HEK293 (cell line): ENCODE measurements around the gene C17orf58.
"Not testable (repeated sequence)": the region's sequence is repeated elsewhere in the genome, so short reads cannot be mapped to it uniquely, and the experiment has no call there.

Source experiments
- CTCF ChIA-PET: fragments of 350-600 bp; formaldehyde crosslinking; extraction: SDS; loops from one replicate; lab custom pipeline; 2021; ENCODE audit warnings: antibody characterized with exemption; lab: Yijun Ruan, JAX
- POLR2A ChIA-PET: fragments of 300-600 bp; formaldehyde crosslinking; extraction: SDS; loops from one replicate; lab custom pipeline; 2020; ENCODE audit warnings: antibody characterized with exemption, inconsistent platforms; lab: Yijun Ruan, JAX
- H3K27ac ChIP-seq: fragments of 200-500 bp; sonication (Bioruptor generic); 2 replicates; pipeline ENCODE4 v1.5.1; 2014; ENCODE audit warnings: low read depth, low read length, control low read depth, inconsistent platforms; ENCODE audit errors: extremely low read depth
- H3K36me3 ChIP-seq, 2 experiments: fragments of 200-500 bp in 1 of 2; sonication (Bioruptor generic) in 1 of 2; 1 replicate in 1 of 2; 2 replicates in 1 of 2; pipeline ENCODE4 v1.5.1; 2014 to 2017; ENCODE audit warnings: inconsistent platforms in 2 of 2, low read length in 2 of 2; ENCODE audit not compliant: control insufficient read depth in 2 of 2, insufficient read depth in 1 of 2
- H3K4me1 ChIP-seq: fragments of 200-500 bp; sonication (Bioruptor generic); 2 replicates; pipeline ENCODE4 v1.5.1; 2014; ENCODE audit warnings: mild to moderate bottlenecking, low read length, inconsistent platforms; ENCODE audit not compliant: control insufficient read depth, insufficient read depth
- H3K4me3 ChIP-seq: 2 replicates; pipeline ENCODE4 v1.5.1; 2011; ENCODE audit warnings: low read depth, mild to moderate bottlenecking, control low read depth, low read length, moderate library complexity
- H3K9me3 ChIP-seq: fragments of 200-500 bp; sonication (Bioruptor generic); 2 replicates; pipeline ENCODE4 v1.5.1; 2014; ENCODE audit warnings: low read depth, low read length, inconsistent platforms; ENCODE audit not compliant: control insufficient read depth, insufficient read depth
- BCL11A ChIP-seq: fragments of 450-650 bp; formaldehyde crosslinking; IDR thresholded peaks from 2 replicates; pipeline ENCODE4 v1.5.1; 2016; ENCODE audit warnings: low read depth, missing biosample characterization, missing genetic modification characterization
- ELK4 ChIP-seq: IDR thresholded peaks from 2 replicates; pipeline ENCODE4 v1.6.1; 2011; ENCODE audit warnings: mild to moderate bottlenecking, low read depth, low read length, borderline replicate concordance
- PATZ1 ChIP-seq: fragments of 450-650 bp; formaldehyde crosslinking; IDR thresholded peaks from 2 replicates; pipeline ENCODE4 v1.5.1; 2016; ENCODE audit warnings: missing biosample characterization, missing genetic modification characterization
- ZBTB17 ChIP-seq: fragments of 450-650 bp; formaldehyde crosslinking; IDR thresholded peaks from 2 replicates; pipeline ENCODE4 v1.5.1; 2016; ENCODE audit warnings: missing biosample characterization, missing genetic modification characterization
- ZBTB44 ChIP-seq: fragments of 450-650 bp; IDR thresholded peaks from 2 replicates; pipeline ENCODE4 v1.5.1; 2018; ENCODE audit warnings: missing biosample characterization, mild to moderate bottlenecking, missing genetic modification characterization
- ZFHX2 ChIP-seq: fragments of 450-650 bp; formaldehyde crosslinking; conservative IDR thresholded peaks from 2 replicates; pipeline ENCODE4 v1.5.1; 2016; ENCODE audit warnings: missing biosample characterization, missing genetic modification characterization
- ZNF132 ChIP-seq: fragments of 450-650 bp; formaldehyde crosslinking; IDR thresholded peaks from 2 replicates; pipeline ENCODE4 v1.5.1; 2017; ENCODE audit warnings: missing biosample characterization, missing genetic modification characterization, borderline replicate concordance
- ZNF202 ChIP-seq: fragments of 450-650 bp; formaldehyde crosslinking; IDR thresholded peaks from 2 replicates; pipeline ENCODE4 v1.5.1; 2016; ENCODE audit warnings: missing biosample characterization, missing genetic modification characterization, borderline replicate concordance
- ZNF23 ChIP-seq: fragments of 450-650 bp; formaldehyde crosslinking; IDR thresholded peaks from 2 replicates; pipeline ENCODE4 v1.5.1; 2016; ENCODE audit warnings: missing biosample characterization, missing genetic modification characterization, borderline replicate concordance
- ZNF311 ChIP-seq: fragments of 450-650 bp; formaldehyde crosslinking; IDR thresholded peaks from 2 replicates; pipeline ENCODE4 v1.5.1; 2017; ENCODE audit warnings: missing biosample characterization, missing genetic modification characterization, borderline replicate concordance
- ZNF416 ChIP-seq: fragments of 450-650 bp; formaldehyde crosslinking; IDR thresholded peaks from 2 replicates; pipeline ENCODE4 v1.5.1; 2016; ENCODE audit warnings: missing biosample characterization, missing genetic modification characterization
- ZNF48 ChIP-seq: fragments of 450-650 bp; formaldehyde crosslinking; IDR thresholded peaks from 2 replicates; pipeline ENCODE4 v1.5.1; 2016; ENCODE audit warnings: missing biosample characterization, missing genetic modification characterization
- ZNF514 ChIP-seq: fragments of 450-650 bp; formaldehyde crosslinking; IDR thresholded peaks from 2 replicates; pipeline ENCODE4 v1.5.1; 2016; ENCODE audit warnings: missing biosample characterization, missing genetic modification characterization
- ZNF549 ChIP-seq: fragments of 450-650 bp; IDR thresholded peaks from 2 replicates; pipeline ENCODE4 v1.5.1; 2018; ENCODE audit warnings: missing biosample characterization, missing genetic modification characterization, mild to moderate bottlenecking, inconsistent platforms, moderate library complexity
- ZNF561 ChIP-seq: fragments of 450-650 bp; IDR thresholded peaks from 2 replicates; pipeline ENCODE4 v1.5.1; 2018; ENCODE audit warnings: missing biosample characterization, missing genetic modification characterization, borderline replicate concordance
- ZNF629 ChIP-seq: fragments of 450-650 bp; formaldehyde crosslinking; IDR thresholded peaks from 2 replicates; pipeline ENCODE4 v1.5.1; 2017; ENCODE audit warnings: missing biosample characterization, missing genetic modification characterization
- ZNF660 ChIP-seq: fragments of 450-650 bp; IDR thresholded peaks from 2 replicates; pipeline ENCODE4 v1.5.1; 2018; ENCODE audit warnings: missing biosample characterization, mild to moderate bottlenecking, missing genetic modification characterization
- TF ChIP-seq, protein P1 (sequence below): fragments of 450-650 bp; formaldehyde crosslinking; IDR thresholded peaks from 2 replicates; pipeline ENCODE4 v1.5.1; 2016; ENCODE audit warnings: missing biosample characterization, missing genetic modification characterization, low read depth
- TF ChIP-seq, protein P2 (sequence below): fragments of 450-650 bp; formaldehyde crosslinking; IDR thresholded peaks from 2 replicates; pipeline ENCODE4 v1.5.1; 2016; ENCODE audit warnings: missing biosample characterization, missing genetic modification characterization
- TF ChIP-seq, protein P3 (sequence below): fragments of 450-650 bp; formaldehyde crosslinking; IDR thresholded peaks from 2 replicates; pipeline ENCODE4 v1.5.1; 2016; ENCODE audit warnings: missing biosample characterization, missing genetic modification characterization

Gene C17orf58

GRCh38 chr17:67996301-67997171 lies at the start of gene C17orf58:
TSS of gene C17orf58 (minus strand) at chr17:67996469. CDS start at chr17:67996198, 271 bp downstream.
- H3K36me3 ChIP-seq, H3K9me3 ChIP-seq: not testable (repeated sequence)
- ChIA-PET POLR2A (interaction anchor here (2.2 to 2.9 kb wide), 2 partner anchors 24 to 40 kb away, joined by 9 to 13 read pairs; partner anchors contain the start of gene KPNA2), CTCF (interaction anchor here (0.6 to 7.0 kb wide), 6 partner anchors 10 to 622 kb away, joined by 3 to 42 read pairs (median 4); no protein-coding TSS in a partner anchor)
- peak within 1 kb of the TSS; percentile 71; the same call in 1 of the 2 replicates for H3K27ac ChIP-seq
- H3K4me1 ChIP-seq = peaks cover 12% of the 10 kb centered on the region
- TF ChIP-seq ZFHX2 = 0 out of 2 replicates have a peak, but pooled peaks have one; percentile 14
- peak within 1 kb of the TSS; percentile 51 for H3K4me3 ChIP-seq

DNA sequence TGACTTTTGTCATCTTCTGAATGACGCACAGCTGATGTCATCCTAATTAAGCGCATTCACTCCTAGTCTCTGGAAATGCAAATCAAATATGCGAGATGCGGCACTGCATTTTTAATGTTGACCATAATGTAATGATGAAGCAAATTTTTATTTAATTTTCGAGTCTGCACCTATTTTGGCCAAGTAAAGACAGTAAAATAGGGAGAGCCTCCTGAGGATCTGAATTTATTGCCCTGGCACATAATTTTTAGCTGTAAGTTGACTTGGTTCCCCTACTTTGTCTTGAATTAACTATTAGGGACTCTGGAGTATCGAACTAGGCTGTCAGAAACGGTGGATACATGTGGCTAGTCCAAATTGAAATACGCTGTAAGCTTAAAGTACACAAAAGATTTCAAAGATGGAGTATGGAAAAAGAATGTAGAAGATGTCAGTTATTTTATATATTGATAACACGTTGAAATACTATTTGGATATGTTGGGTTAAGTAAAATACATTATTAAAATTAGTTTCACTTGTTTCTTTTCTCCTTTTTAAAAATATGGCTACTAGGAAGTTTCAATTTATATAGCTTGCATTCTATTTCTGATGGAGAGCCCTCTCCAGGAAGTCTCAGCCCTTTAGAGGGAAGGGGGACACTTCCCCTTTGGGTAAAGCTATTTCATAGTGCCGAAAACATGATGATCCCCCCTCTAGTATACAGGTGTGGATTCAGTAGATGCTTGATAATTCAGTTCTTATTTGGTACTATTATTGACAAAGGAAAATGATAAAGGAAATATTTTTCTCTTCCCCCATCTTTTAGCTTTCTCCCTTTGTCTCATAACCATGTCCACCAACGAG lies 40.3 kb upstream of the C17orf58 start:
- ChIA-PET CTCF (interaction anchor here (0.7 to 1.4 kb wide), 5 partner anchors 10 to 93 kb away, joined by 3 to 5 read pairs (median 4); no protein-coding TSS in a partner anchor), POLR2A (interaction anchor here (0.5 to 3.1 kb wide), 12 partner anchors 11 to 1699 kb away, joined by 3 to 40 read pairs (median 6); partner anchors contain the start of genes C17orf58 and WIPI1)
- Histone ChIP-seq H3K36me3 (peaks cover 46 to 54% of the 10 kb centered on the region in 2 experiments), H3K4me3 (peak overlapping the region; percentile 79), H3K4me1 (peaks cover 11% of the 10 kb centered on the region; the same call in 1 of the 2 replicates), H3K9me3 (no peaks in the 10 kb centered on the region), H3K27ac (peak overlapping the region; percentile 93)
- TF ChIP-seq ZNF549 (tag by site-specific recombination) (no peak), ZNF311 (tag by site-specific recombination) (no peak), ZNF416 (tag by site-specific recombination) (no peak), PATZ1 (tag by site-specific recombination) (no peak), ZNF561 (tag by site-specific recombination) (no peak), ZNF660 (tag by site-specific recombination) (peak; percentile 79), ZNF629 (tag by site-specific recombination) (peak; percentile 99), ZNF48 (tag by site-specific recombination) (no peak), ZNF132 (tag by site-specific recombination) (no peak), ZNF514 (tag by site-specific recombination) (no peak), ZBTB17 (tag by site-specific recombination) (no peak), ZBTB44 (tag by site-specific recombination) (peak; percentile 64), BCL11A (no peak), ZNF202 (tag by site-specific recombination) (no peak), ZNF23 (tag by site-specific recombination) (no peak), ELK4 (no peak)
- TF ChIP-seq, protein P1, sequence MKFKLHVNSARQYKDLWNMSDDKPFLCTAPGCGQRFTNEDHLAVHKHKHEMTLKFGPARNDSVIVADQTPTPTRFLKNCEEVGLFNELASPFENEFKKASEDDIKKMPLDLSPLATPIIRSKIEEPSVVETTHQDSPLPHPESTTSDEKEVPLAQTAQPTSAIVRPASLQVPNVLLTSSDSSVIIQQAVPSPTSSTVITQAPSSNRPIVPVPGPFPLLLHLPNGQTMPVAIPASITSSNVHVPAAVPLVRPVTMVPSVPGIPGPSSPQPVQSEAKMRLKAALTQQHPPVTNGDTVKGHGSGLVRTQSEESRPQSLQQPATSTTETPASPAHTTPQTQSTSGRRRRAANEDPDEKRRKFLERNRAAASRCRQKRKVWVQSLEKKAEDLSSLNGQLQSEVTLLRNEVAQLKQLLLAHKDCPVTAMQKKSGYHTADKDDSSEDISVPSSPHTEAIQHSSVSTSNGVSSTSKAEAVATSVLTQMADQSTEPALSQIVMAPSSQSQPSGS (tag by site-specific recombination) = peak; percentile 91
- TF ChIP-seq, protein P2, sequence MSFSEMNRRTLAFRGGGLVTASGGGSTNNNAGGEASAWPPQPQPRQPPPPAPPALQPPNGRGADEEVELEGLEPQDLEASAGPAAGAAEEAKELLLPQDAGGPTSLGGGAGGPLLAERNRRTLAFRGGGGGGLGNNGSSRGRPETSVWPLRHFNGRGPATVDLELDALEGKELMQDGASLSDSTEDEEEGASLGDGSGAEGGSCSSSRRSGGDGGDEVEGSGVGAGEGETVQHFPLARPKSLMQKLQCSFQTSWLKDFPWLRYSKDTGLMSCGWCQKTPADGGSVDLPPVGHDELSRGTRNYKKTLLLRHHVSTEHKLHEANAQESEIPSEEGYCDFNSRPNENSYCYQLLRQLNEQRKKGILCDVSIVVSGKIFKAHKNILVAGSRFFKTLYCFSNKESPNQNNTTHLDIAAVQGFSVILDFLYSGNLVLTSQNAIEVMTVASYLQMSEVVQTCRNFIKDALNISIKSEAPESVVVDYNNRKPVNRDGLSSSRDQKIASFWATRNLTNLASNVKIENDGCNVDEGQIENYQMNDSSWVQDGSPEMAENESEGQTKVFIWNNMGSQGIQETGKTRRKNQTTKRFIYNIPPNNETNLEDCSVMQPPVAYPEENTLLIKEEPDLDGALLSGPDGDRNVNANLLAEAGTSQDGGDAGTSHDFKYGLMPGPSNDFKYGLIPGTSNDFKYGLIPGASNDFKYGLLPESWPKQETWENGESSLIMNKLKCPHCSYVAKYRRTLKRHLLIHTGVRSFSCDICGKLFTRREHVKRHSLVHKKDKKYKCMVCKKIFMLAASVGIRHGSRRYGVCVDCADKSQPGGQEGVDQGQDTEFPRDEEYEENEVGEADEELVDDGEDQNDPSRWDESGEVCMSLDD (tag by site-specific recombination) = no peak
- TF ChIP-seq, protein P3, sequence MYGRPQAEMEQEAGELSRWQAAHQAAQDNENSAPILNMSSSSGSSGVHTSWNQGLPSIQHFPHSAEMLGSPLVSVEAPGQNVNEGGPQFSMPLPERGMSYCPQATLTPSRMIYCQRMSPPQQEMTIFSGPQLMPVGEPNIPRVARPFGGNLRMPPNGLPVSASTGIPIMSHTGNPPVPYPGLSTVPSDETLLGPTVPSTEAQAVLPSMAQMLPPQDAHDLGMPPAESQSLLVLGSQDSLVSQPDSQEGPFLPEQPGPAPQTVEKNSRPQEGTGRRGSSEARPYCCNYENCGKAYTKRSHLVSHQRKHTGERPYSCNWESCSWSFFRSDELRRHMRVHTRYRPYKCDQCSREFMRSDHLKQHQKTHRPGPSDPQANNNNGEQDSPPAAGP = no peak
